Measurements from ENCODE around the gene HOXC9.

DNA sequence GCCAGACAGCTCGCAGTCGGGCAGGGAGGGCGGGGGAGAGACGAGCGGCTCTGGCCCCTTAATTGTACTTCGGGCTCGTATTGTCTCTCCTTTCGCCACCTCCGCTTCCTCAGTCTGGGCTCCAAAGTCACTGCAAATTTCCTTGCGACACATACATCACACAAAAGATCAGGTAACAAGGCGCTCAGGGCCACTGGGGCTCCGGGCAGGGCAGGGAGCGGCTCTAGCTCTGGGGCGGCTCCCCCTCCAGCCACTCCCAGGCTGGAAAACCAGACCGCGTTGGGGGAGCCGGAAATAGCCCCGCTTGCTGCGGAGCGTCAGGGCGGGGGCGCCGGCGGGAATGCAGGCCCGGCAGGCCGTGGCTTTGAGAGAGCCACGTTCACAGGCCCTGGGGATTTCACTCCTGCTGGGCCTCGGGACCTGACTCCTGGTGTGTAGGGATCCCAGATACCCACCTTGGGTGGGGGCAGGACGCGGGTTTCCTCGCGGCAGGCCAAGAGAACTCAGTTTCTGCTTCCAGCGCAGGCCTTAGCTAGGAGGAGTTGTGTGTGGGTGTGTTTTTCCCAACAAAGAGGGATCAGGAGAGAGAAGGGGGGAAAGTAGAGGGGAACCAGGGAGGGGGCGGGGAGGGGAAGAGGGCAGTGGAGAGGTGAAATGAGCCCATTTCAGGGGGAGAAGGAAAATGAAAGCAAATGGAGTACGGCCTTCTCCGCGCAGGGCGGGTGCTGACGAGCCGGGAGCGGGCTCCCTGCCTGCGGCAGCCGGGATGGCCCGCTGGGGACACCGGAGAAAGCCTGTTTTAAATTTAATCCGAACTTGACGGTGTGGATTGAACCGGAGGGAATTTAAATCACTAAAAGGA, 4.4 kb upstream of the HOXC9 start:
- no peak for TF ChIP-seq POLR2A (IDR thresholded peaks at IDR 0.05; ENCODE audit: low read length)
- no peak for TF ChIP-seq GATA1 (IDR thresholded peaks at IDR 0.05; ENCODE audit: low read depth, low read length)
